H1 (cell line): ENCODE data around the gene SNX6. TPM values are rescaled to one million over a fixed set of nuclear protein-coding genes. Genes with fewer than 3 reads are reported as not detected.

Experiments used
- BCL11A ChIP-seq, 2 experiments: IDR thresholded peaks; one replicate each; pipeline ENCODE4 v1.6.1; 2011; ENCODE audit warnings: low read depth in 2 of 2, low read length in 2 of 2, mild to moderate bottlenecking in 2 of 2
- BRCA1 ChIP-seq: IDR thresholded peaks from 2 replicates; pipeline ENCODE4 v1.6.1; 2012; ENCODE audit warnings: low read depth, low read length, improper control_type of control experiment
- GTF2F1 ChIP-seq: IDR thresholded peaks from 2 replicates; pipeline ENCODE4 v1.6.1; 2012; ENCODE audit warnings: low read depth, low read length, improper control_type of control experiment, borderline replicate concordance
- KDM4A ChIP-seq: IDR thresholded peaks from one replicate; pipeline ENCODE4 v1.7.1; 2012; ENCODE audit warnings: low read depth, mild to moderate bottlenecking, moderate library complexity, low read length, inconsistent platforms; ENCODE audit not compliant: severe bottlenecking
- TCF12 ChIP-seq: IDR thresholded peaks from 2 replicates; pipeline ENCODE4 v1.6.1; 2011; ENCODE audit warnings: low read depth, mild to moderate bottlenecking, low read length
- polyA plus RNA-seq, 7 experiments: library from polyadenylated mRNA; depleted of rRNA in 3 of 7; stranded (reverse) in 5 of 7; unstranded in 2 of 7; fragments of >200 nt in 5 of 7; fragments of 200-250 nt in 2 of 7; gene quantifications; 1 replicate in 5 of 7; 2 replicates in 1 of 7; 4 replicates in 1 of 7; pipeline versions ENCODE4 v1.2.1 to v1.2.3, GENCODE V29; 2011 to 2013; ENCODE audit warnings: missing spikeins in 2 of 7, mixed read lengths in 2 of 7
- total RNA-seq: library from RNA; stranded (reverse); fragmentation: NEBNext Ultra II Directional; extraction: Animal tissue kit (Norgen Biotek cat#: 25700); gene quantifications from 2 replicates; pipeline ENCODE4 v1.2.1, GENCODE V29; 2021
- TF ChIP-seq, protein P1 (sequence below): fragments of 300-600 bp; sonication (generic); IDR thresholded peaks from 2 replicates; pipeline ENCODE4 v1.7.1; 2012; ENCODE audit warnings: low read length, moderate library complexity, mild to moderate bottlenecking, inconsistent platforms; ENCODE audit not compliant: insufficient replicate concordance

The SNX6 gene
- total and polyA plus RNA-seq, 2 of the 8 experiments (the other 6 are each of a cell fraction or from before 2014, with no cell fraction given), result 53.4 to 71.1 TPM

DNA sequence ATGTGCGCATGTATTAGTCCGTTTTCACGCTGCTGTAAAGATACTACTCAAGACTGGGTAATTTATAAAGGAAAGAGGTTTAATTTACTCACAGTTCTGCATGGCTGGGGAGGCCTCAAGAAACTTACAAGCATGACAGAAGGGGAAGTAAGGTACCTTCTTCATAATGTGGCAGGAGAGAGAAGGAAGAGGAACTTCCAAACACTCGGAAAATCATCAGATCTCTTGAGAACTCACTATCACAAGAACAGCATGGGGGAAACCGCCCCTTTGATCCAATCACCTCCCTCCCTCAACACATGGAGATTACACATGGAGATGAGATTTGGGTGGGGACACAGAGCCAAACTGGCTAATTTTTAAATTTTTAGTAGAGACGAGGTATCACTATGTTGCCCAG, 41.8 kb upstream of the SNX6 start (continued):
- TF ChIP-seq, protein P1, sequence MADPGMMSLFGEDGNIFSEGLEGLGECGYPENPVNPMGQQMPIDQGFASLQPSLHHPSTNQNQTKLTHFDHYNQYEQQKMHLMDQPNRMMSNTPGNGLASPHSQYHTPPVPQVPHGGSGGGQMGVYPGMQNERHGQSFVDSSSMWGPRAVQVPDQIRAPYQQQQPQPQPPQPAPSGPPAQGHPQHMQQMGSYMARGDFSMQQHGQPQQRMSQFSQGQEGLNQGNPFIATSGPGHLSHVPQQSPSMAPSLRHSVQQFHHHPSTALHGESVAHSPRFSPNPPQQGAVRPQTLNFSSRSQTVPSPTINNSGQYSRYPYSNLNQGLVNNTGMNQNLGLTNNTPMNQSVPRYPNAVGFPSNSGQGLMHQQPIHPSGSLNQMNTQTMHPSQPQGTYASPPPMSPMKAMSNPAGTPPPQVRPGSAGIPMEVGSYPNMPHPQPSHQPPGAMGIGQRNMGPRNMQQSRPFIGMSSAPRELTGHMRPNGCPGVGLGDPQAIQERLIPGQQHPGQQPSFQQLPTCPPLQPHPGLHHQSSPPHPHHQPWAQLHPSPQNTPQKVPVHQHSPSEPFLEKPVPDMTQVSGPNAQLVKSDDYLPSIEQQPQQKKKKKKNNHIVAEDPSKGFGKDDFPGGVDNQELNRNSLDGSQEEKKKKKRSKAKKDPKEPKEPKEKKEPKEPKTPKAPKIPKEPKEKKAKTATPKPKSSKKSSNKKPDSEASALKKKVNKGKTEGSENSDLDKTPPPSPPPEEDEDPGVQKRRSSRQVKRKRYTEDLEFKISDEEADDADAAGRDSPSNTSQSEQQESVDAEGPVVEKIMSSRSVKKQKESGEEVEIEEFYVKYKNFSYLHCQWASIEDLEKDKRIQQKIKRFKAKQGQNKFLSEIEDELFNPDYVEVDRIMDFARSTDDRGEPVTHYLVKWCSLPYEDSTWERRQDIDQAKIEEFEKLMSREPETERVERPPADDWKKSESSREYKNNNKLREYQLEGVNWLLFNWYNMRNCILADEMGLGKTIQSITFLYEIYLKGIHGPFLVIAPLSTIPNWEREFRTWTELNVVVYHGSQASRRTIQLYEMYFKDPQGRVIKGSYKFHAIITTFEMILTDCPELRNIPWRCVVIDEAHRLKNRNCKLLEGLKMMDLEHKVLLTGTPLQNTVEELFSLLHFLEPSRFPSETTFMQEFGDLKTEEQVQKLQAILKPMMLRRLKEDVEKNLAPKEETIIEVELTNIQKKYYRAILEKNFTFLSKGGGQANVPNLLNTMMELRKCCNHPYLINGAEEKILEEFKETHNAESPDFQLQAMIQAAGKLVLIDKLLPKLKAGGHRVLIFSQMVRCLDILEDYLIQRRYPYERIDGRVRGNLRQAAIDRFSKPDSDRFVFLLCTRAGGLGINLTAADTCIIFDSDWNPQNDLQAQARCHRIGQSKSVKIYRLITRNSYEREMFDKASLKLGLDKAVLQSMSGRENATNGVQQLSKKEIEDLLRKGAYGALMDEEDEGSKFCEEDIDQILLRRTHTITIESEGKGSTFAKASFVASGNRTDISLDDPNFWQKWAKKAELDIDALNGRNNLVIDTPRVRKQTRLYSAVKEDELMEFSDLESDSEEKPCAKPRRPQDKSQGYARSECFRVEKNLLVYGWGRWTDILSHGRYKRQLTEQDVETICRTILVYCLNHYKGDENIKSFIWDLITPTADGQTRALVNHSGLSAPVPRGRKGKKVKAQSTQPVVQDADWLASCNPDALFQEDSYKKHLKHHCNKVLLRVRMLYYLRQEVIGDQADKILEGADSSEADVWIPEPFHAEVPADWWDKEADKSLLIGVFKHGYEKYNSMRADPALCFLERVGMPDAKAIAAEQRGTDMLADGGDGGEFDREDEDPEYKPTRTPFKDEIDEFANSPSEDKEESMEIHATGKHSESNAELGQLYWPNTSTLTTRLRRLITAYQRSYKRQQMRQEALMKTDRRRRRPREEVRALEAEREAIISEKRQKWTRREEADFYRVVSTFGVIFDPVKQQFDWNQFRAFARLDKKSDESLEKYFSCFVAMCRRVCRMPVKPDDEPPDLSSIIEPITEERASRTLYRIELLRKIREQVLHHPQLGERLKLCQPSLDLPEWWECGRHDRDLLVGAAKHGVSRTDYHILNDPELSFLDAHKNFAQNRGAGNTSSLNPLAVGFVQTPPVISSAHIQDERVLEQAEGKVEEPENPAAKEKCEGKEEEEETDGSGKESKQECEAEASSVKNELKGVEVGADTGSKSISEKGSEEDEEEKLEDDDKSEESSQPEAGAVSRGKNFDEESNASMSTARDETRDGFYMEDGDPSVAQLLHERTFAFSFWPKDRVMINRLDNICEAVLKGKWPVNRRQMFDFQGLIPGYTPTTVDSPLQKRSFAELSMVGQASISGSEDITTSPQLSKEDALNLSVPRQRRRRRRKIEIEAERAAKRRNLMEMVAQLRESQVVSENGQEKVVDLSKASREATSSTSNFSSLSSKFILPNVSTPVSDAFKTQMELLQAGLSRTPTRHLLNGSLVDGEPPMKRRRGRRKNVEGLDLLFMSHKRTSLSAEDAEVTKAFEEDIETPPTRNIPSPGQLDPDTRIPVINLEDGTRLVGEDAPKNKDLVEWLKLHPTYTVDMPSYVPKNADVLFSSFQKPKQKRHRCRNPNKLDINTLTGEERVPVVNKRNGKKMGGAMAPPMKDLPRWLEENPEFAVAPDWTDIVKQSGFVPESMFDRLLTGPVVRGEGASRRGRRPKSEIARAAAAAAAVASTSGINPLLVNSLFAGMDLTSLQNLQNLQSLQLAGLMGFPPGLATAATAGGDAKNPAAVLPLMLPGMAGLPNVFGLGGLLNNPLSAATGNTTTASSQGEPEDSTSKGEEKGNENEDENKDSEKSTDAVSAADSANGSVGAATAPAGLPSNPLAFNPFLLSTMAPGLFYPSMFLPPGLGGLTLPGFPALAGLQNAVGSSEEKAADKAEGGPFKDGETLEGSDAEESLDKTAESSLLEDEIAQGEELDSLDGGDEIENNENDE, result no peak
- TF ChIP-seq BRCA1, result no peak
- TF ChIP-seq KDM4A, result no peak
- no peak for TF ChIP-seq TCF12
- no peak for TF ChIP-seq BCL11A (IDR thresholded peaks at IDR 0.05; ENCODE audit: low read depth in 2 of 2, low read length in 2 of 2)
- TF ChIP-seq GTF2F1, result no peak
- TF ChIP-seq, all 59 proteins: peak for 0
